Gastroesophageal sphincter (tissue), 4 donors: ENCODE data around the gene LIX1L. TPM values are rescaled to one million over a fixed set of nuclear protein-coding genes. Genes with fewer than 3 reads are reported as not detected.

ENCODE experiments used
- ATAC-seq: fragments of 150-250 bp; one replicate; pipeline ENCODE4 v1.9.1; 2016; ENCODE audit warnings: mild to moderate bottlenecking, moderate library complexity
- H3K27ac ChIP-seq, 4 donors: fragments of 200-600 bp; sonication (generic) in 3 of 4; 1 replicate in 3 of 4; 2 replicates in 1 of 4; pipeline ENCODE4 v1.5.1; 2016 to 2019
- H3K27me3 ChIP-seq: fragments of 200-600 bp; sonication (generic); one replicate; pipeline ENCODE4 v1.5.1; 2019
- H3K36me3 ChIP-seq, 2 donors: fragments of 200-600 bp; sonication (generic); one replicate each; pipeline ENCODE4 v1.5.1; 2019; ENCODE audit warnings: control low read depth in 1 of 2
- H3K4me1 ChIP-seq, 3 donors: fragments of 200-600 bp; sonication (generic); 1 replicate in 2 of 3; 2 replicates in 1 of 3; pipeline ENCODE4 v1.5.1; 2016 to 2019; ENCODE audit warnings: control low read depth in 2 of 3
- H3K4me3 ChIP-seq, 2 donors: fragments of 200-600 bp; sonication (generic); one replicate each; pipeline ENCODE4 v1.5.1; 2019; ENCODE audit warnings: mild to moderate bottlenecking in 1 of 2, moderate library complexity in 1 of 2
- H3K9me3 ChIP-seq, 3 donors: fragments of 200-600 bp; sonication (generic); one replicate each; pipeline ENCODE4 v1.5.1; 2017 to 2019; ENCODE audit warnings: control low read depth in 2 of 3
- EP300 ChIP-seq: sonication (generic); formaldehyde crosslinking; IDR thresholded peaks from one replicate; pipeline ENCODE4 v1.6.1; 2017; ENCODE audit warnings: antibody characterized with exemption, mild to moderate bottlenecking
- POLR2A ChIP-seq, 2 donors: fragments of 450-650 bp; IDR thresholded peaks; one replicate each; pipeline ENCODE4 v1.6.1; 2017; ENCODE audit warnings: antibody characterized with exemption in 2 of 2, mild to moderate bottlenecking in 2 of 2, moderate library complexity in 1 of 2
- POLR2AphosphoS5 ChIP-seq: sonication (generic); formaldehyde crosslinking; IDR thresholded peaks from one replicate; pipeline ENCODE4 v1.6.1; 2017; ENCODE audit warnings: antibody characterized with exemption
- WGBS, 2 donors: methylation state at CpG; one replicate each; pipeline ENCODE4 v1.1.5; 2018; ENCODE audit warnings: low coverage in 1 of 2; 5-methylcytosine and 5-hydroxymethylcytosine counted together
- total RNA-seq, 4 donors: library from RNA; depleted of rRNA; stranded (reverse); fragments of >200 nt; gene quantifications; one replicate each; pipeline ENCODE4 v1.1.0, GENCODE V29; 2016
- TF ChIP-seq, protein P1 (sequence below), 4 experiments: fragments of 200-600 bp in 2 of 4; fragments of 450-650 bp in 2 of 4; sonication (generic) in 1 of 4; IDR thresholded peaks; one replicate each; pipeline ENCODE4 v1.5.1; 2017 to 2019; ENCODE audit warnings: antibody characterized with exemption in 4 of 4, mild to moderate bottlenecking in 2 of 4, moderate library complexity in 2 of 4

LIX1L gene
- total RNA-seq, 4 donors from 2014 or later: 37.8 to 53.5 (median 45.3) TPM

DNA sequence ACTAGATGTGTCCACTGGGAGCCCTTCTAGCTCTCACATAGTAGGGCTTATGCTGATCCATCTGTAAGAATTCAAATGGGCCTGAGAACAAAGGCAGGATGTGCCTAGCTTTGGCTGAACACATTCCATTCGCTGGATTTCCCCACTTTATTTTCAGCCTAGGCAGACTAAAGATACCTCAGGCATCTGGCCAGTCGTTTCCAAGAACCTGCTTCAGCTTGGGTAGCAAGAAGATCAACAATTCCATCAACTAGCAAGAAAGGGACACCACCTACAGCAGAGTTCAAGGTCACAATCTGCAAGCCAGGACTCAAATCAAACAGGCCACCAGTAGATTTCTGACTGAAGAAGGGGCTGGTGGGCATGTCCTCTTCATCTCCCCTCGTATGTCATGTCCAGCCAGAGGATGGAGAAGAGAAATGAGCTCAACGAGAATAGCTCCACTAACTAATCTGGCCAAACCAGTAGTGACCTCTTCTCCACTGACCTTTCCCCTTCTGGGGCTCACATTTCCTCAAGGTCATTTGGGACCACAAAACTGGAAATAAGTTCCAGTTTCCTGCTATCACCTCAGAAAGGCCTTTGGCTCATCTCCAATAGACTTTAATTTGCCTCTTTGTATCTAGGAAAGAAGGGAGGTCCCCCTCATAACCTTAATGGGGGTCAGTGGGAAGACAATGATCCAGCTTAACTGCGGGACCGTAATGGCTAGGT, 24.4 kb upstream of the LIX1L start:
- Histone ChIP-seq H3K36me3 (no peaks in the 10 kb centered on the region), H3K9me3 (no peaks in the 10 kb centered on the region), H3K4me3 (no peak overlapping the region), H3K4me1 (peaks cover 50 to 95% (median 76%) of the 10 kb centered on the region in 3 donors), H3K27ac (peak overlapping the region; percentile 93 to 99 (median 95)), H3K27me3 (no peaks in the 10 kb centered on the region)
- TF ChIP-seq, protein P1, sequence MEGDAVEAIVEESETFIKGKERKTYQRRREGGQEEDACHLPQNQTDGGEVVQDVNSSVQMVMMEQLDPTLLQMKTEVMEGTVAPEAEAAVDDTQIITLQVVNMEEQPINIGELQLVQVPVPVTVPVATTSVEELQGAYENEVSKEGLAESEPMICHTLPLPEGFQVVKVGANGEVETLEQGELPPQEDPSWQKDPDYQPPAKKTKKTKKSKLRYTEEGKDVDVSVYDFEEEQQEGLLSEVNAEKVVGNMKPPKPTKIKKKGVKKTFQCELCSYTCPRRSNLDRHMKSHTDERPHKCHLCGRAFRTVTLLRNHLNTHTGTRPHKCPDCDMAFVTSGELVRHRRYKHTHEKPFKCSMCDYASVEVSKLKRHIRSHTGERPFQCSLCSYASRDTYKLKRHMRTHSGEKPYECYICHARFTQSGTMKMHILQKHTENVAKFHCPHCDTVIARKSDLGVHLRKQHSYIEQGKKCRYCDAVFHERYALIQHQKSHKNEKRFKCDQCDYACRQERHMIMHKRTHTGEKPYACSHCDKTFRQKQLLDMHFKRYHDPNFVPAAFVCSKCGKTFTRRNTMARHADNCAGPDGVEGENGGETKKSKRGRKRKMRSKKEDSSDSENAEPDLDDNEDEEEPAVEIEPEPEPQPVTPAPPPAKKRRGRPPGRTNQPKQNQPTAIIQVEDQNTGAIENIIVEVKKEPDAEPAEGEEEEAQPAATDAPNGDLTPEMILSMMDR (IDR thresholded peaks at IDR 0.05): no peak
- peak; percentile 77 for TF ChIP-seq POLR2AphosphoS5
- no peak for ATAC-seq
- 54 to 59% methylated on average over 2 to 4 of the region's 6 CpGs for WGBS, 2 donors

DNA sequence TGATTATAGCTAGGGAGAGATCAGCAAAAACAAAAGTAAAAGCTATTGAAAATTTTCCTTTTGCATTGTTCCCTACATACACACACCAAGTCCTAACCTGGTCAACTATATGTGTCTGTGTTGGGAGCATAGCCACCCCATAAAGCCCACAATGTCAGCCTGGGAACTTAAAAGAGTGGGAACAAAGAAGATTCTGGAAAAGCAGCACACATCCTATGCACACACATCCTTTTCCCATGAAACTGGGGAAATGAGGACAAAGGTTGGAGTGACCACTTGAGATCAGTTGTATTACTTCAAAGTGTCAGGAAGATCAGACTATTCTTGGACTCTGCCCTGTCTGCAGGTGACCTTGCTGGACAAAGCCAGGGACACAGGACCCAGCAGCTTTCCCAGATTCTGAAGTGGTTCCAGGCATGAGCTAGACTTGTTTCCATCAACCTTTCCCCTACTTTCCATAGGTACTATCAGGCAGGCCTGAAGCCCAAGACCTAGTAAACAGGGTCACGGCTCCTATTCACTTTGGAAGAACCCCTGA, 22.7 kb upstream of the LIX1L start:
- no peak overlapping the region for H3K4me3 ChIP-seq
- no peaks in the 10 kb centered on the region for H3K9me3 ChIP-seq
- H3K27ac ChIP-seq: peak overlapping the region; percentile 93 to 99 (median 95)
- no peak for ATAC-seq
- peaks cover 50 to 84% (median 69%) of the 10 kb centered on the region in 3 donors for H3K4me1 ChIP-seq
- peaks cover 0 to 8% of the 10 kb centered on the region in 2 donors for H3K36me3 ChIP-seq
- 67% methylated on average over 1 of the region's 1 CpG; no CpG with 5 or more reads in 1 of the 2 donors for WGBS, 2 donors
- no peaks in the 10 kb centered on the region for H3K27me3 ChIP-seq
- TF ChIP-seq EP300: no peak

DNA sequence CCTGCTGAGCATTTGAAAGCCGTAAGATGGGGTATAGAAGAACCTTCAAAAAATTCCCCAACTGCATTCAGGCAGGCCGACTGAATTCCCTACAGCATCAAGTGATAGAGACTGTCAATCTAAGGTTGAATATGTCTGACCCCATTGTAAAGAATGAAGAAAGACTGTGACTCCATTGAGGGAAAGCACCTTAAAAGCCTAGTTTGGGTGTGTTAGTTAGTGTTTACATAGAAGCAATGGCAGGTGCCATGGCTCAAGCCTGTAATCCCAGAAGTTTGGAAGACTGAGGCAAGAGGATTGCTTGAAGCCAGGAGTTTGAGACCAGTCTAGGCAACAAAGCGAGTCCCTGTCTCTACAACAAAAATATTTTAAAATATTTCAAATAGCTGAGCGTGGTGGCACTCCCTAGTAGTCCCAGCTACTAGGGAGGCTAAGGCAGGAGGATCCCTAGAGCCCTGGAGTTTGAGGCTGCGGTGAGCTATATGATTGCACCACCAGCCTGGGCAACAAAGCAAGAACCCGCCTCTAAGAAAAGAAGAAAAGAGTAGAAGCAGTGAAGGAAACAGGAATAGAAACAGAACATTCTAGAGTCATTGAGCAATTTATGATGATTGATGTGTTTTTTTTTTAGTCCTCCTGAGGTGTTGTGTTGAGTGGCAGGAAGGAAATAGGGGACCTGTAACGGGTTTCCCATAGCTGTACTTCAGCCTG, 22.1 kb upstream of the LIX1L start:
- Histone ChIP-seq H3K4me3 (peak overlapping the region in 1 of 2 donors; percentile 23), H3K27me3 (no peaks in the 10 kb centered on the region), H3K27ac (peak overlapping the region; percentile 93 to 99 (median 95)), H3K9me3 (no peaks in the 10 kb centered on the region), H3K36me3 (peaks cover 0 to 14% of the 10 kb centered on the region in 2 donors), H3K4me1 (peaks cover 47 to 78% (median 63%) of the 10 kb centered on the region in 3 donors)
- no peak for TF ChIP-seq EP300
- TF ChIP-seq POLR2AphosphoS5: peak; percentile 44
- TF ChIP-seq, protein P1 (IDR thresholded peaks at IDR 0.05): no peak
- no peak for TF ChIP-seq POLR2A (IDR thresholded peaks at IDR 0.05)
- 39 to 43% methylated on average over 6 to 7 of the region's 7 CpGs for WGBS, 2 donors
- ATAC-seq: peak; percentile 17

DNA sequence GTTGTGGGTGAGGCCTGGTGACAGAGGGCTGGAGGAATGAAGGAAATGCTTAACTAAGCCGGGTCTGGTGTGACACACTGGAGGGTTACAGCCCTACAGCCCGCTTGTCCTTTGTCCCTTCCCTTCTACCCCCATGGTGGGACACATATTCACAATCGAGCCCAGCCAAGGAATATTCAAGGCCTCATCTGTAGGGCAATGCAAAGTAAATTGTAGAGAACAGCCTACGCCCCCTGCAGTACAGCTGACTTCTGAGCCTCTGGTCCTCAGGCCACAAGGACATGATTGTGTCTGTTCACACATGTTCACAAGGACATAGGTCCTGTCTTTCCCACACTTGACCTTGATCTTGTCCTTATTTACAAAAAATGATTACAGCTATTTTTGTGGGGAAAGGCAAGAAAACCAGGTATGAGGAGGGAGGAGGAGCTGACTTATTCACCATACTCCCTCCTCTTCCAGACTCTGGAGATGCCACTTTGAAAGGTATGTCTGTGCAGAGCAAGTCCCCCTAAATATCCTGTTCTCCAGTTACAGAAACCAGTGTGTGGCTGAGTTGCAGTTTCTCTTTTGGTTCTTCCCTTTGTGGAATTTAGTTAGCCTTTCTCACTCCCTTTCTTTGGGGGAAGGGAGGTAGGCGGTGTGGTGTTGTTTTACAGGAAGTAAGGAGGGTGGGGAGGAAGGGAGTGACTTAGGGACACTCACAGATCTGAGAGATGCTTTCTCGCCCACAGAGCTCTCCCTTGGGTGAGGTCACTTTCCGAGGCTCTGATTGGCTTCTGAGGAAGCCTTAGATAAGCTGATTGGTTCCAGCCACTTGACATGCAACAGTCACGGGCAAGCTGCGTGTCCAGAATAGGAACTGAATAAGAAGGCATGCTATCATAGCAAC, 21.3 kb upstream of the LIX1L start:
- 3 to 11% methylated on average over 3 to 5 of the region's 9 CpGs for WGBS, 2 donors
- TF ChIP-seq EP300 (no peak), POLR2A (IDR thresholded peaks at IDR 0.05) (peak in 1 of 2 donors; percentile 27), POLR2AphosphoS5 (peak; percentile 97)
- TF ChIP-seq, protein P1 (IDR thresholded peaks at IDR 0.05): peak in 3 of 4 experiments; percentile 20 to 33 (median 24)
- peaks cover 0 to 17% of the 10 kb centered on the region in 2 donors for H3K36me3 ChIP-seq
- no peaks in the 10 kb centered on the region for H3K27me3 ChIP-seq
- peak overlapping the region; percentile 30 to 43 for H3K4me3 ChIP-seq
- peaks cover 41 to 70% (median 56%) of the 10 kb centered on the region in 3 donors for H3K4me1 ChIP-seq
- H3K27ac ChIP-seq: peak overlapping the region; percentile 93 to 99 (median 95)
- no peaks in the 10 kb centered on the region for H3K9me3 ChIP-seq
- ATAC-seq: peak; percentile 95

DNA sequence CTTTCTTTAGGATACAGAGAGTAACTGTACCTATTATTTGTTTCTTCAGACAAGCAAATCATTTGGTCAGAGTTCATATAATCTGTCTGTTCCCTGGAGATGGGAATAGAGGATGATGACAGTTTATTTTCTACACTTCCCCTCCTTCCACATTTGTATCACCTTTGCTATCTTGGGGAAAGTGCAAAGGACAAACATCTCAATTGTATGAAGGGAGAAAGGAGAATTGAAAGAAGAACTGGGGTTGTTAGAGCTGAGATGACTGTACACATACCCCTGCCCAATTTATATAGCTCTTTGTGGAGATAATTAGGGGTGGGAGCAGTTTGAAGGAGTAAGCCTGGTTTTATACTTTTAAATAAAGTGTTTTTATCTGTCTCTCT, 20.6 kb upstream of the LIX1L start:
- Histone ChIP-seq H3K27ac (peak overlapping the region; percentile 93 to 99 (median 95)), H3K27me3 (no peaks in the 10 kb centered on the region), H3K9me3 (no peaks in the 10 kb centered on the region), H3K36me3 (peaks cover 0 to 17% of the 10 kb centered on the region in 2 donors), H3K4me3 (peak overlapping the region; percentile 30 to 43), H3K4me1 (peaks cover 37 to 64% (median 53%) of the 10 kb centered on the region in 3 donors)
- ATAC-seq: no peak
- TF ChIP-seq EP300: no peak
